Vagina (tissue), 2 donors: ENCODE results near the gene CACHD1. TPM values are rescaled to one million over a fixed set of nuclear protein-coding genes. Genes with fewer than 3 reads are reported as not detected.

Source experiments
- DNase-seq, 2 donors: peaks; one replicate each; pipeline ENCODE4 v3.0.0-alpha.2; 2017; ENCODE audit errors: extremely low spot score in 2 of 2
- H3K27ac ChIP-seq: fragments of 200-600 bp; sonication (generic); one replicate; pipeline ENCODE4 v1.5.1; 2019
- H3K27me3 ChIP-seq: fragments of 200-600 bp; sonication (generic); one replicate; pipeline ENCODE4 v1.5.1; 2019
- H3K36me3 ChIP-seq, 2 donors: fragments of 200-600 bp; sonication (generic); one replicate each; pipeline ENCODE4 v1.5.1; 2017 to 2019
- H3K4me1 ChIP-seq: fragments of 200-600 bp; sonication (generic); one replicate; pipeline ENCODE4 v1.5.1; 2019
- H3K4me3 ChIP-seq, 2 donors: fragments of 200-600 bp; sonication (generic); 1 replicate in 1 of 2; 2 replicates in 1 of 2; pipeline ENCODE4 v1.5.1; 2016 to 2019
- H3K9me3 ChIP-seq: fragments of 200-600 bp; sonication (generic); one replicate; pipeline ENCODE4 v1.5.1; 2019
- CTCF ChIP-seq, 3 experiments: fragments of 450-650 bp in 2 of 3; fragments of 200-600 bp in 1 of 3; sonication (generic) in 1 of 3; IDR thresholded peaks; one replicate each; pipeline ENCODE4 v1.5.1; 2017 to 2019; ENCODE audit warnings: antibody characterized with exemption in 3 of 3, mild to moderate bottlenecking in 2 of 3, moderate library complexity in 2 of 3
- POLR2A ChIP-seq, 2 donors: fragments of 450-650 bp; IDR thresholded peaks; one replicate each; pipeline ENCODE4 v1.6.1; 2017; ENCODE audit warnings: antibody characterized with exemption in 2 of 2, mild to moderate bottlenecking in 2 of 2, moderate library complexity in 2 of 2
- POLR2AphosphoS5 ChIP-seq, 2 donors: sonication (generic); formaldehyde crosslinking; IDR thresholded peaks; one replicate each; pipeline ENCODE4 v1.9.0; 2017; ENCODE audit warnings: antibody characterized with exemption in 2 of 2, mild to moderate bottlenecking in 2 of 2, low read depth in 1 of 2; ENCODE audit not compliant: insufficient read depth in 1 of 2
- intact Hi-C: fragments of 100-400 bp; cut with DNase I; formaldehyde crosslinking; loops from one replicate; pipeline ENCODE4 v1.15.1; 2023
- total RNA-seq: library from RNA; depleted of rRNA; stranded (reverse); fragments of >200 nt; gene quantifications from one replicate; pipeline ENCODE4 v1.2.3, GENCODE V29; 2016

Gene CACHD1
- total RNA-seq, 1 donor from 2014 or later, result 27.7 TPM

GRCh38 chr1:64549464-64550239, 79.7 kb downstream of the CACHD1 start:
- Histone ChIP-seq H3K4me1 (peaks cover 20% of the 10 kb centered on the region), H3K27me3 (no peaks in the 10 kb centered on the region), H3K9me3 (no peaks in the 10 kb centered on the region), H3K4me3 (no peak overlapping the region), H3K36me3 (no peaks in the 10 kb centered on the region), H3K27ac (no peak overlapping the region)
- no peak for DNase-seq
- intact Hi-C loops, result loop anchor here (10.0 kb wide), 1 partner anchor 75 kb away; the partner anchor contains the start of gene CACHD1
- TF ChIP-seq POLR2AphosphoS5 (IDR thresholded peaks at IDR 0.05; ENCODE audit: insufficient read depth in 1 of 2, low read depth in 1 of 2) (no peak), POLR2A (IDR thresholded peaks at IDR 0.05) (no peak), CTCF (IDR thresholded peaks at IDR 0.05) (no peak)

- TF ChIP-seq POLR2AphosphoS5 (IDR thresholded peaks at IDR 0.05; ENCODE audit: insufficient read depth in 1 of 2, low read depth in 1 of 2), result no peak
- no peak for TF ChIP-seq CTCF (IDR thresholded peaks at IDR 0.05)
- TF ChIP-seq POLR2A (IDR thresholded peaks at IDR 0.05), result no peak
- no peaks in the 10 kb centered on the region for H3K9me3 ChIP-seq
These were observed 80.6 kb downstream of the CACHD1 start for GRCh38 chr1:64550510-64550909.

GRCh38 chr1:64550946-64551605, 81.1 kb downstream of the CACHD1 start:
- peaks cover 20% of the 10 kb centered on the region for H3K4me1 ChIP-seq
- no peak for DNase-seq
- TF ChIP-seq CTCF (IDR thresholded peaks at IDR 0.05) (no peak), POLR2A (IDR thresholded peaks at IDR 0.05) (no peak), POLR2AphosphoS5 (IDR thresholded peaks at IDR 0.05; ENCODE audit: insufficient read depth in 1 of 2, low read depth in 1 of 2) (no peak)
- no peak overlapping the region for H3K4me3 ChIP-seq
- H3K9me3 ChIP-seq, result no peaks in the 10 kb centered on the region
- intact Hi-C loops, result no loop called here
- H3K36me3 ChIP-seq, result no peaks in the 10 kb centered on the region
- H3K27me3 ChIP-seq, result no peaks in the 10 kb centered on the region
- no peak overlapping the region for H3K27ac ChIP-seq

More at GRCh38 chr1:64550510-64550909, 80.6 kb downstream of the CACHD1 start:
- DNase-seq, result no peak
- Histone ChIP-seq H3K4me1 (peaks cover 20% of the 10 kb centered on the region), H3K27me3 (no peaks in the 10 kb centered on the region), H3K4me3 (no peak overlapping the region), H3K27ac (no peak overlapping the region), H3K36me3 (no peaks in the 10 kb centered on the region)
- intact Hi-C loops, result no loop called here

- no peak for DNase-seq
- intact Hi-C loops, result no loop called here
- Histone ChIP-seq H3K27me3 (no peaks in the 10 kb centered on the region), H3K4me3 (no peak overlapping the region), H3K9me3 (no peaks in the 10 kb centered on the region), H3K4me1 (peaks cover 20% of the 10 kb centered on the region), H3K27ac (no peak overlapping the region), H3K36me3 (peaks cover 0 to 3% of the 10 kb centered on the region in 2 donors)
- no peak for TF ChIP-seq POLR2AphosphoS5 (IDR thresholded peaks at IDR 0.05; ENCODE audit: insufficient read depth in 1 of 2, low read depth in 1 of 2)
- no peak for TF ChIP-seq POLR2A (IDR thresholded peaks at IDR 0.05)
- TF ChIP-seq CTCF (IDR thresholded peaks at IDR 0.05), result no peak
These were observed 83.4 kb downstream of the CACHD1 start for GRCh38 chr1:64553285-64553684.

- no peak overlapping the region for H3K4me3 ChIP-seq
- peaks cover 0 to 14% of the 10 kb centered on the region in 2 donors for H3K36me3 ChIP-seq
- intact Hi-C loops, result no loop called here
- H3K9me3 ChIP-seq, result no peaks in the 10 kb centered on the region
- H3K4me1 ChIP-seq, result peaks cover 2% of the 10 kb centered on the region
- TF ChIP-seq POLR2AphosphoS5 (IDR thresholded peaks at IDR 0.05; ENCODE audit: insufficient read depth in 1 of 2, low read depth in 1 of 2) (no peak), CTCF (IDR thresholded peaks at IDR 0.05) (no peak), POLR2A (IDR thresholded peaks at IDR 0.05) (no peak)
- H3K27ac ChIP-seq, result no peak overlapping the region
- H3K27me3 ChIP-seq, result no peaks in the 10 kb centered on the region
- no peak for DNase-seq
These were observed 86.0 kb downstream of the CACHD1 start for GRCh38 chr1:64555947-64556346.
